A549 (cell line): Measurements from ENCODE around the gene APOL4. TPM values are rescaled to one million over a fixed set of nuclear protein-coding genes. Genes with fewer than 3 reads are reported as not detected.
"Not testable (repeated sequence)": the region's sequence is repeated elsewhere in the genome, so short reads cannot be mapped to it uniquely, and the experiment has no call there.

Experiments used
- ATAC-seq, 2 experiments: fragments of 200-7000 bp in 1 of 2; fragments of >200 bp in 1 of 2; cut with Nextera tagmentation in 1 of 2; cut with Tn5 transposase in 1 of 2; 3 replicates each; pipeline versions ENCODE4 v1.8.0 to v1.9.1; 2018 to 2020; ENCODE audit warnings: mild to moderate bottlenecking in 1 of 2, moderate library complexity in 1 of 2
- CTCF ChIA-PET: fragments of 300-600 bp; sonication (Branson Sonifier 250); formaldehyde crosslinking; extraction: SDS; loops from one replicate; lab custom pipeline; 2021; ENCODE audit warnings: antibody characterized with exemption, inconsistent platforms; lab: Yijun Ruan, JAX
- POLR2A ChIA-PET: fragments of 350-600 bp; formaldehyde crosslinking; extraction: SDS; loops from one replicate; lab custom pipeline; 2021; ENCODE audit warnings: antibody characterized with exemption, inconsistent platforms; lab: Yijun Ruan, JAX
- DNase-seq, 2 experiments: peaks; one replicate each; pipeline versions ENCODE4 v3.0.0 to v3.0.0-alpha.2; 2011 to 2016; ENCODE audit warnings: low read depth in 1 of 2, low spot score in 1 of 2
- FAIRE-seq: peaks from 2 replicates; lab custom pipeline; 2011; peaks lifted over from hg19 to GRCh38; lab: Jason Lieb, UNC
- H3K27ac ChIP-seq, 2 experiments: fragments of >200 bp; sonication (Bioruptor Twin); formaldehyde crosslinking; 3 replicates each; pipeline ENCODE4 v1.5.1; 2016 to 2017
- H3K4me1 ChIP-seq: fragments of >200 bp; sonication (Bioruptor Twin); formaldehyde crosslinking; 3 replicates; pipeline ENCODE4 v1.6.1; 2016
- H3K4me2 ChIP-seq: fragments of >200 bp; sonication (Bioruptor Twin); formaldehyde crosslinking; 3 replicates; pipeline ENCODE4 v1.6.1; 2016
- H3K4me3 ChIP-seq: fragments of >200 bp; sonication (Bioruptor Twin); formaldehyde crosslinking; 3 replicates; pipeline ENCODE4 v1.5.1; 2016
- H3K9me3 ChIP-seq: fragments of >200 bp; sonication (Bioruptor Twin); formaldehyde crosslinking; 3 replicates; pipeline ENCODE4 v1.6.1; 2016
- CBX8 ChIP-seq: fragments of 200-600 bp; sonication (generic); IDR thresholded peaks from 2 replicates; pipeline ENCODE4 v1.6.1; 2016
- EHF ChIP-seq: fragments of 250-450 bp; sonication (Bioruptor Pico); IDR thresholded peaks from 2 replicates; pipeline ENCODE4 v1.5.0; 2020; ENCODE audit warnings: mild to moderate bottlenecking
- EHMT2 ChIP-seq: fragments of 200-600 bp; sonication (generic); IDR thresholded peaks from 2 replicates; pipeline ENCODE4 v1.6.1; 2016; ENCODE audit warnings: antibody characterized with exemption, low read depth, mild to moderate bottlenecking, moderate library complexity
- HEYL ChIP-seq: fragments of 250-450 bp; sonication (Bioruptor Pico); IDR thresholded peaks from 2 replicates; pipeline ENCODE4 v1.8.0; 2021; ENCODE audit warnings: mild to moderate bottlenecking, moderate library complexity
- JUNB ChIP-seq: fragments of >200 bp; sonication (Bioruptor Twin); formaldehyde crosslinking; IDR thresholded peaks from 2 replicates; pipeline ENCODE4 v1.6.1; 2016
- KDM5A ChIP-seq: fragments of 200-600 bp; sonication (generic); IDR thresholded peaks from 2 replicates; pipeline ENCODE4 v1.6.1; 2016; ENCODE audit warnings: antibody characterized with exemption, mild to moderate bottlenecking
- MAFK ChIP-seq: fragments of 450-650 bp; IDR thresholded peaks from 2 replicates; pipeline ENCODE4 v1.6.1; 2014; ENCODE audit not compliant: partially characterized antibody
- RAD21 ChIP-seq, 2 experiments: fragments of >200 bp in 1 of 2; sonication (Bioruptor Twin) in 1 of 2; formaldehyde crosslinking in 1 of 2; IDR thresholded peaks in 1 of 2; conservative IDR thresholded peaks in 1 of 2; 2 replicates in 1 of 2; 3 replicates in 1 of 2; pipeline ENCODE4 v1.6.1; 2012 to 2018; ENCODE audit warnings: inconsistent platforms in 1 of 2
- REST ChIP-seq: fragments of 200-600 bp; sonication (generic); IDR thresholded peaks from 2 replicates; pipeline ENCODE4 v1.6.1; 2016; ENCODE audit warnings: antibody characterized with exemption, mild to moderate bottlenecking, moderate library complexity
- RNF2 ChIP-seq: fragments of 200-600 bp; sonication (generic); IDR thresholded peaks from 2 replicates; pipeline ENCODE4 v1.6.1; 2016; ENCODE audit warnings: low read depth, mild to moderate bottlenecking, antibody characterized with exemption, moderate library complexity, borderline replicate concordance
- SREBF2 ChIP-seq: fragments of 450-650 bp; IDR thresholded peaks from 2 replicates; pipeline ENCODE4 v1.6.1; 2014; ENCODE audit warnings: mild to moderate bottlenecking, moderate library complexity
- USF2 ChIP-seq: fragments of 450-650 bp; IDR thresholded peaks from 2 replicates; pipeline ENCODE4 v1.6.1; 2014; ENCODE audit warnings: antibody characterized with exemption
- ZNF302 ChIP-seq: fragments of 250-450 bp; sonication (Bioruptor Pico); IDR thresholded peaks from 2 replicates; pipeline ENCODE4 v1.9.0; 2021; ENCODE audit warnings: inconsistent platforms, mild to moderate bottlenecking, moderate library complexity
- WGBS: methylation state at CpG from one replicate; pipeline ENCODE4 v1.1.6; 2017; ENCODE audit errors: missing lambda C conversion rate; 5-methylcytosine and 5-hydroxymethylcytosine counted together
- polyA plus RNA-seq, 4 experiments: library from polyadenylated mRNA; depleted of rRNA in 3 of 4; stranded (reverse); fragments of >200 nt; fragmentation: RNase III in 1 of 4; extraction: RNeasy Plus Mini Kit Qiagen cat#74134 plus additional on column Dnase treatment in 1 of 4; gene quantifications; 2 replicates in 3 of 4; 3 replicates in 1 of 4; pipeline ENCODE4 v1.2.3, GENCODE V29; 2011 to 2017
- TF ChIP-seq, protein P1 (sequence below): fragments of >200 bp; sonication (Bioruptor Twin); formaldehyde crosslinking; IDR thresholded peaks from 3 replicates; pipeline ENCODE4 v1.6.1; 2016

APOL4 gene
- polyA plus RNA-seq, 2 of the 4 experiments (the other 2 are of a cell fraction): not detected

DNA sequence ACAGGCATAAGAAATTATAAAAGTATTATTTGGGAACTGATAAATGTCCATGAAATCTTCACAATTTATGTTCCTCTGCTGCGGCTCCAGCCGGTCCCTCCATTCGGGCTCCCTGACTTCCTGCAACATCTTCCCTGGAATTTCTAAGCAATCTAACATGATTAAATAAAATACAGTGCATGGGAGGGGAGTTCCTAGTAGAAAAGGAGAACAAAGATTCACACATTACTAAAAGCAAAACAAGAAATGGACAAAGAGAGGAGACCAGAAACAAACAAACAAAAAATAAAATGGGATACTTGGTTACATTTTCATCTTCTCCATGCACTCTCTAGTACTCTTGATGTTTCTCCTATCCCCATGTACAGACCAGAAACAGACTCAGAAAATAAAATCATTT is 8.6 kb upstream of the APOL4 start:
- no peak overlapping the region for H3K4me3 ChIP-seq
- no peaks in the 10 kb centered on the region for H3K4me1 ChIP-seq
- DNase-seq (no peak), FAIRE-seq (no peak)
- WGBS: 85% methylated on average over 3 of the region's 3 CpGs
- POLR2A ChIA-PET: no interaction called here
- TF ChIP-seq ZNF302 (CRISPR knock-in tag): no peak
- no peak for TF ChIP-seq EHF (CRISPR knock-in tag)
- TF ChIP-seq EHMT2: no peak
- TF ChIP-seq, all 56 proteins: peak for 0
- Histone ChIP-seq H3K27ac (no peak overlapping the region), H3K4me2 (no peak overlapping the region), H3K9me3 (no peaks in the 10 kb centered on the region)
- CTCF ChIA-PET: no interaction called here
- no peak for ATAC-seq

- FAIRE-seq, H3K27ac ChIP-seq, H3K4me2 ChIP-seq, H3K4me1 ChIP-seq, H3K4me3 ChIP-seq, ATAC-seq, H3K9me3 ChIP-seq, POLR2A ChIA-PET, DNase-seq: not testable (repeated sequence)
- 66% methylated on average over 5 of the region's 5 CpGs for WGBS
- CTCF ChIA-PET: interaction anchor here (1.0 kb wide), 1 partner anchor 12 kb away, joined by 3 read pairs; no protein-coding TSS in a partner anchor
Measured at GRCh38 chr22:36209488-36209908, 7.9 kb upstream of the APOL4 start.

GRCh38 chr22:36208914-36209313 is 7.3 kb upstream of the APOL4 start:
- TF ChIP-seq KDM5A: no peak
- TF ChIP-seq RAD21 (conservative IDR thresholded peaks at IDR 0.05 in 1 of 2, IDR thresholded peaks at IDR 0.05 in 1 of 2): no peak
- TF ChIP-seq JUNB: no peak
- TF ChIP-seq CBX8: no peak
- no peak for TF ChIP-seq HEYL (CRISPR knock-in tag)
- no peak for TF ChIP-seq RNF2
- TF ChIP-seq, protein P1, sequence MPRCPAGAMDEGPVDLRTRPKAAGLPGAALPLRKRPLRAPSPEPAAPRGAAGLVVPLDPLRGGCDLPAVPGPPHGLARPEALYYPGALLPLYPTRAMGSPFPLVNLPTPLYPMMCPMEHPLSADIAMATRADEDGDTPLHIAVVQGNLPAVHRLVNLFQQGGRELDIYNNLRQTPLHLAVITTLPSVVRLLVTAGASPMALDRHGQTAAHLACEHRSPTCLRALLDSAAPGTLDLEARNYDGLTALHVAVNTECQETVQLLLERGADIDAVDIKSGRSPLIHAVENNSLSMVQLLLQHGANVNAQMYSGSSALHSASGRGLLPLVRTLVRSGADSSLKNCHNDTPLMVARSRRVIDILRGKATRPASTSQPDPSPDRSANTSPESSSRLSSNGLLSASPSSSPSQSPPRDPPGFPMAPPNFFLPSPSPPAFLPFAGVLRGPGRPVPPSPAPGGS: no peak
- TF ChIP-seq USF2: no peak
- no peak for TF ChIP-seq MAFK
- TF ChIP-seq SREBF2: no peak
- no peak for TF ChIP-seq REST
- ATAC-seq: no peak
- FAIRE-seq: no peak

More at GRCh38 chr22:36208914-36209313, 7.3 kb upstream of the APOL4 start:
- H3K4me3 ChIP-seq: no peak overlapping the region
- POLR2A ChIA-PET: no interaction called here
- no peak for DNase-seq
- no peak overlapping the region for H3K4me2 ChIP-seq
- 47% methylated on average over 1 of the region's 1 CpG for WGBS
- no peaks in the 10 kb centered on the region for H3K4me1 ChIP-seq
- CTCF ChIA-PET: interaction anchor here (1.0 to 1.3 kb wide), 3 partner anchors 12 to 30 kb away, joined by 3 to 4 read pairs (median 4); partner anchors contain the start of gene APOL2
- H3K9me3 ChIP-seq: no peaks in the 10 kb centered on the region
- H3K27ac ChIP-seq: no peak overlapping the region
